Measurements from ENCODE around the gene YWHAE. TPM values are rescaled to one million over a fixed set of nuclear protein-coding genes. Genes with fewer than 3 reads are reported as not detected.

Gene YWHAE
- total and polyA plus RNA-seq, 9 of the 15 experiments (the other 6 are each of a cell fraction or from before 2014, with no cell fraction given): 184 to 727 (median 448) TPM

GRCh38 chr17:1412185-1413110, 12.4 kb upstream of the YWHAE start:
- Histone ChIP-seq H2AFZ (ENCODE audit: low read depth, low read length) (no peak overlapping the region), H3K27me3 (ENCODE audit: control insufficient read depth in 2 of 2, insufficient read depth in 2 of 2, low read length in 2 of 2) (no peaks in the 10 kb centered on the region), H4K20me1 (replicated peaks; ENCODE audit: control insufficient read depth, insufficient read depth, low read length) (no peaks in the 10 kb centered on the region), H3K9me1 (ENCODE audit: control insufficient read depth, insufficient read depth, low read length) (no peaks in the 10 kb centered on the region), H3K79me2 (ENCODE audit: control insufficient read depth, insufficient read depth, low read length) (no peaks in the 10 kb centered on the region), H3K27ac (ENCODE audit: extremely low read depth, low read depth, low read length) (no peak overlapping the region), H3K9ac (ENCODE audit: insufficient read depth in 1 of 2, low read depth in 2 of 2, low read length in 2 of 2) (no peak overlapping the region), H3K9me3 (replicated peaks; ENCODE audit: control insufficient read depth, insufficient read depth, low read depth, low read length) (no peaks in the 10 kb centered on the region; the same call in 1 of the 2 replicates), H3K4me3 (no peak overlapping the region), H3K36me3 (ENCODE audit: control insufficient read depth, insufficient read depth, low read length) (no peaks in the 10 kb centered on the region), H3K4me2 (ENCODE audit: insufficient read depth, low read length) (no peak overlapping the region), H3K4me1 (replicated peaks in 1 of 2; ENCODE audit: control insufficient read depth in 2 of 2, insufficient read depth in 2 of 2, low read length in 2 of 2) (no peaks in the 10 kb centered on the region; a peak in 2 of 5 replicates)
- ChIA-PET POLR2A (interaction anchor here (0.9 to 1.1 kb wide), 2 partner anchors 38 to 47 kb away, joined by 3 read pairs; no protein-coding TSS in a partner anchor), CTCF (ENCODE audit: low intra/inter-chr PET ratio) (no interaction called here)
- intact Hi-C loops (cut with micrococcal nuclease) (no loop called here), in situ Hi-C loops (cut with MboI) (no loop called here)
- no peak for ATAC-seq
- BruUV-seq (replicated peaks): no TSS peak
- no peak for FAIRE-seq
- WGBS (ENCODE audit: insufficient coverage, low coverage, missing lambda C conversion rate): 81% methylated on average over 20 of the region's 27 CpGs
- no peak for DNase-seq (ENCODE audit: extremely low read depth in 1 of 4, low spot score in 3 of 4)
- TF ChIP-seq PTTG1 (tag; IDR thresholded peaks at IDR 0.05; ENCODE audit: low read depth) (no peak), HDAC8 (tag; IDR thresholded peaks at IDR 0.05) (no peak), PHF8 (IDR thresholded peaks at IDR 0.05; ENCODE audit: borderline replicate concordance, low read length) (no peak), ZBTB9 (CRISPR knock-in tag; IDR thresholded peaks at IDR 0.05) (no peak), PKNOX1 (IDR thresholded peaks at IDR 0.05) (no peak), PBX2 (CRISPR knock-in tag; IDR thresholded peaks at IDR 0.05; ENCODE audit: low read depth) (no peak), PBX2 (tag; conservative IDR thresholded peaks at IDR 0.05; ENCODE audit: low read depth) (no peak), E2F5 (CRISPR knock-in tag; IDR thresholded peaks at IDR 0.05) (no peak), HEY1 (CRISPR knock-in tag; IDR thresholded peaks at IDR 0.05; ENCODE audit: borderline replicate concordance) (no peak), BRD4 (IDR thresholded peaks at IDR 0.05) (no peak)

Measured in K562 (cell line).